Endothelial cell (in vitro differentiated cells): ENCODE results near the gene PNPT1. TPM values are rescaled to one million over a fixed set of nuclear protein-coding genes. Genes with fewer than 3 reads are reported as not detected.
"Not testable (repeated sequence)": the region's sequence is repeated elsewhere in the genome, so short reads cannot be mapped to it uniquely, and the experiment has no call there.

Source experiments
- DNase-seq: peaks from one replicate; pipeline ENCODE4 v3.0.0; 2021; ENCODE audit warnings: low spot score
- H3K27ac Mint-ChIP-seq: one replicate; pipeline ENCODE4 v1.8.0; 2021; ENCODE audit warnings: mixed read lengths, inconsistent platforms; ENCODE audit not compliant: unreplicated experiment
- H3K27me3 Mint-ChIP-seq: one replicate; pipeline ENCODE4 v1.8.0; 2021; ENCODE audit warnings: mild to moderate bottlenecking, moderate library complexity, mixed read lengths, inconsistent platforms; ENCODE audit not compliant: unreplicated experiment
- H3K36me3 Mint-ChIP-seq: one replicate; pipeline ENCODE4 v1.8.0; 2021; ENCODE audit warnings: mild to moderate bottlenecking, low read depth, mixed read lengths, inconsistent platforms; ENCODE audit not compliant: unreplicated experiment
- H3K4me1 Mint-ChIP-seq: one replicate; pipeline ENCODE4 v1.8.0; 2021; ENCODE audit warnings: mild to moderate bottlenecking, mixed read lengths, inconsistent platforms; ENCODE audit not compliant: unreplicated experiment
- H3K4me3 Mint-ChIP-seq: one replicate; pipeline ENCODE4 v1.8.0; 2021; ENCODE audit warnings: mild to moderate bottlenecking, mixed read lengths, inconsistent platforms; ENCODE audit not compliant: unreplicated experiment
- H3K9me3 Mint-ChIP-seq: one replicate; pipeline ENCODE4 v1.8.0; 2021; ENCODE audit warnings: mixed read lengths, inconsistent platforms; ENCODE audit not compliant: unreplicated experiment
- CTCF ChIP-seq: fragments of 200-600 bp; sonication (generic); IDR thresholded peaks from one replicate; pipeline ENCODE4 v1.5.0; 2021; ENCODE audit warnings: antibody characterized with exemption; ENCODE audit not compliant: unreplicated experiment
- long read RNA-seq: library from polyadenylated mRNA; unstranded; transcript quantifications from one replicate; pipeline ENCODE4 v2.0.0, GENCODE V29; 2020; ENCODE audit not compliant: unreplicated experiment
- total RNA-seq: library from RNA; stranded (reverse); fragmentation: NEBNext Ultra II Directional; extraction: Animal tissue kit (Norgen Biotek cat#: 25700); gene quantifications from one replicate; pipeline ENCODE4 v1.2.1, GENCODE V29; 2021; ENCODE audit not compliant: unreplicated experiment

PNPT1 gene
- 24.9 TPM for total RNA-seq
- long read RNA-seq, full-length matches to known transcripts = 5 of 7 reads
- long read RNA-seq, partial matches to known transcripts = 0 of 7 reads
- long read RNA-seq, other reads (novel, unspliced or antisense) = 2 of 7 reads

- no peaks in the 10 kb centered on the region for H3K9me3 Mint-ChIP-seq
These were observed at the start of gene PNPT1 for GRCh38 chr2:55693181-55694125. PNPT1 (minus strand) TSS chr2:55693844; CDS start chr2:55693823, 21 bp downstream.

GRCh38 chr2:55742996-55743395 is 49.4 kb upstream of the PNPT1 start:
- TF ChIP-seq CTCF = no peak
- peaks cover 8% of the 10 kb centered on the region for H3K4me1 Mint-ChIP-seq
- no peak overlapping the region for H3K27ac Mint-ChIP-seq
- no peaks in the 10 kb centered on the region for H3K27me3 Mint-ChIP-seq
- H3K36me3 Mint-ChIP-seq = no peaks in the 10 kb centered on the region
- no peak for DNase-seq
- no peaks in the 10 kb centered on the region for H3K9me3 Mint-ChIP-seq
- no peak overlapping the region for H3K4me3 Mint-ChIP-seq

More at GRCh38 chr2:55693181-55694125, at the start of gene PNPT1:
- TF ChIP-seq CTCF = no peak
- peak; percentile 89 for DNase-seq
- peaks cover 4% of the 10 kb centered on the region for H3K4me1 Mint-ChIP-seq
- H3K27ac Mint-ChIP-seq = peak within 1 kb of the TSS; percentile 62
- peaks cover 1% of the 10 kb centered on the region for H3K27me3 Mint-ChIP-seq
- peaks cover 1% of the 10 kb centered on the region for H3K36me3 Mint-ChIP-seq
- peak within 1 kb of the TSS; percentile 95 for H3K4me3 Mint-ChIP-seq

- not testable (repeated sequence) for H3K36me3 Mint-ChIP-seq, H3K27me3 Mint-ChIP-seq, H3K9me3 Mint-ChIP-seq, H3K4me1 Mint-ChIP-seq, H3K27ac Mint-ChIP-seq, H3K4me3 Mint-ChIP-seq, DNase-seq
These were observed 42.4 kb upstream of the PNPT1 start for GRCh38 chr2:55736019-55736536.

- TF ChIP-seq CTCF = no peak
- no peaks in the 10 kb centered on the region for H3K9me3 Mint-ChIP-seq
- no peak overlapping the region for H3K27ac Mint-ChIP-seq
- H3K27me3 Mint-ChIP-seq = peaks cover 1% of the 10 kb centered on the region
- H3K36me3 Mint-ChIP-seq = no peaks in the 10 kb centered on the region
- DNase-seq = no peak
- H3K4me1 Mint-ChIP-seq = no peaks in the 10 kb centered on the region
- no peak overlapping the region for H3K4me3 Mint-ChIP-seq
These were observed 41.1 kb upstream of the PNPT1 start for GRCh38 chr2:55734726-55735125.

- H3K4me3 Mint-ChIP-seq = no peak overlapping the region
- DNase-seq = no peak
- no peaks in the 10 kb centered on the region for H3K4me1 Mint-ChIP-seq
- no peak for TF ChIP-seq CTCF
- H3K36me3 Mint-ChIP-seq = no peaks in the 10 kb centered on the region
- no peak overlapping the region for H3K27ac Mint-ChIP-seq
- H3K27me3 Mint-ChIP-seq = peaks cover 1% of the 10 kb centered on the region
- H3K9me3 Mint-ChIP-seq = no peaks in the 10 kb centered on the region
These were observed 39.7 kb upstream of the PNPT1 start for GRCh38 chr2:55733335-55733734.
